HG03571 (cell line): Measurements from ENCODE around the gene ZNF697.
"Not testable (repeated sequence)": the region's sequence is repeated elsewhere in the genome, so short reads cannot be mapped to it uniquely, and the experiment has no call there.

ENCODE experiments used
- ATAC-seq: cut with Tn5 transposase; IDR thresholded peaks from one replicate; pipeline ENCODE4 v1.9.1; 2021; ENCODE audit not compliant: unreplicated experiment

The ZNF697 gene

DNA sequence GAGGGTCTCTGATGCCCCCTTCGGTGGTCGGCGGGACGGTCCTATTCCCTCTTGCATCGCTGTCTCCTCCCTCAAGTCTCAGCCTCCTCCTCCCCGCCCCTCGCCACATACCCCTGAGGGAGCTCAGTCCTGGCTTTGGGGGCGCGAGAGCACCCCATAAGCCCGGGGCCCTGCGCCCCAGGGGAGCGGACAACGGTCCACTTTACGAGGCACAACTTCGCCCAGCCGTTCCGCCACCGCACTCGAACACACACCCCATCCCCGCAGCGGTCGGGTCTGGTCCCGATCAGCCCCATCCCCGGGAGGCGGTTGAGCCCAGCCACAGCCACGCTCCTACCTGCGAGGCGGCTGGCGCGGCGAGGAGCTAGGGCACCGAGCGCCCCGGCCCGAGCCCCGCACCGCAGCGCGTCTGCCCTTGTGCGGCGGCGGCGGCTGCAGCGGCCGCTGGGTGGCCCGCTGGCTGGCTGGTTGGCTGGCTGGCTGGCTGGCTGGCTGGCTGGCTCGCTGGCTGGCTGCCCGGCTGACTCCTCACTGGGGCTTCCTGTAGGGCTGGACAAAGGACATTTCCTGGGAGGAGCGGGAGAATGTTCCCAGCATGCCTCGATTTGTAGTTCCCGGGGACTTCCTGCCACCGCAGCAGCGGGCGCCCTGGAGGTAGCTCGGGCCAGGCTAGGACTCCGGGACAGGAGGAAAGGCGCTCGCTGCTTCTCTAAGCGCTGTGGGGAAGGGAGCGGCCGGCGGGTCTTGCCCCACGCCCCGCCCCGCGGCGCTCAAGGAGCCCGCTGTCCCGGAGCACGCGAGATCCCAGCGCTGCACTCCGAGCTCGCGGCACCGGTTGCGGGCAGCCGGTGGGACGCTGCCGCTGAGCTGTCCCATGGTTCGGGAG lies at the start of gene ZNF697:
TSS of gene ZNF697 (minus strand) at position 533 of the 886 bp plus-strand sequence. CDS start 22,166 bp downstream, outside the sequence.
- ATAC-seq = peak; percentile 69

- ATAC-seq = no peak
Observed at GRCh38 chr1:119697598-119697997, 49.5 kb upstream of the ZNF697 start.

DNA sequence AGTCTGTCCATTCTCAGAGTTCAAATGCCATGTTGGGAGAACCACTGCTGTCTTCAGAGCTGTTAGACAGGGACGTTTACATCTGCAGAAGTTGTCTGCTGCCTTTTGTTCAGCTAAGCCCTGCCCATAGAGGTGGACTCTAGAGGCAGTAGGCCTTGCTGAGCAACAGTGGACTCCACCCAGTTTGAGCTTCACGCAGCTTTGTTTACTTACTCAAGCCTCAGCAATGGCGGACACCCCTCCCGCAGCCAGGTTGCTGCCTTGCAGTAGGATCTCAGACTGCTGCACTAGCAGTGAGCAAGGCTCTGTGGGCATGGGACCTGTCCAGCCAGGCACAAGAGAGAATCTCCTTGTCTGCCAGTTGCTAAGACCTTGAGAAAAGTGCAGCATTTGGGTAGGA lies 48.8 kb upstream of the ZNF697 start:
- not testable (repeated sequence) for ATAC-seq

DNA sequence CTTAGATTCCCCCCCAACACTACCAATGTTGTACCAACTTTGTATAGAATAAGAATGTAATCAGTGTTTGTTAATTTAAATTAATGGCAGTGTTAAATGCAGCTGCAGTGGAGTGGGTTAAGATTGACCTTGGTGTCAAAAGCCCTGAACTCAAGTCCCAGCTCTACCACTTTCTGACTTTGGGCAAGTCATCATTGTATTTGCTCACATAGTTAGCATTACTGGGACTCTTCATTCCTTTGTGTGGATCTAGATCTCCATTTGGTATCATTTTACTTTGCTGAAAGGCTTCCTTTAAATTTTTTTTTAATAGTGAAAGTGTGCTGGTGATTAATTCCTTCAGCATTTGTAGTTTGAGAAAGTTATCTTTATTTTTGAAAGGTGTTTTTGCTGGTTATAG lies 41.4 kb upstream of the ZNF697 start:
- no peak for ATAC-seq

GRCh38 chr1:119688810-119689209 lies 40.7 kb upstream of the ZNF697 start:
- ATAC-seq = no peak

DNA sequence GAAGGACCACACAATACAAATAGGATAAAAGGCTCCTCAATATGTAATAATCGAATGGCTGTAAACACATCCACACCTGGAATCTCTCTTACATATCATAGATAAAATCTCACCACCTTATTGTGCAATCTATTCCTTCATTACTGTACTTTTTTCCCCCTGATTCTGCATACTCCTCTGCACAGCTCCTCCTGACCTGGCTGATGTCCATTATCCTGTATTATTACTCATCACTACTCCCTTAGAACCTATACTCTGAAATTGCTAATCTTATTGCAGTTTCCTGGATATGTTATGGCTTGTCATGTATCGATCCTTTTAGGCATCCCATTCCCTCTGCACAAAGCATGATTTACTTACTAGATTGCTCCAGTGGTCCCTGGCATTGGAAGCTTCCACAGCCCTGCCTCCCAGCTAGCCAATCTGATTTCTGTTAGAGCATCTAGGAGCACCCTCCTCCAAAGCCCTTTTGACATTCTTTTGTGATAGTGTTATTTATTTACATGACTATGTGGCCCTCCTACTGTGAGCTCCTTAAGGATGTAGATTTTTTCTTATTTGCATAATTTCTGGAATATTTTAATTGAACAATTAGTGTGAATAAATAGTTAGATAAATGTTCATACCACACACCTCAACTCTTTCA lies 39.5 kb upstream of the ZNF697 start:
- no peak for ATAC-seq

DNA sequence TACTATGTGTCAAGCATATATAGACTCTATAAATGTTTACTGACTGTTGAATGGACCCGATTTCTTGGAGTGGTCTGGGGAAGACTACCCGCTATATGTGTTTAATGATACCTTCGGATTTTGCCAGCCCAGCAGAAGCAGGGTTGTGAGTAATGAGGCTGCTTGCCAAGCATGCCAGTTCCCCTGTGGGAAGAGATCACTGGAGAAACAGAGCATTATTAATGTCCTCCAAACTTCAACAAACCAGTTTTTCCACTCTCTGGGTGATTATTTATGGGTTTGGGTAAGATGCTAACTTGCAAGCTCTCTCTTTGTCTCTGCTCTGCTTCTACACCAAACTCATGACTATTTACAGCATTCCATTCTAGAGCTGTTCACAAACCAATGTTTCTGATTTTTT lies 38.6 kb upstream of the ZNF697 start:
- ATAC-seq = no peak

GRCh38 chr1:119683893-119684292 lies 35.8 kb upstream of the ZNF697 start:
- ATAC-seq = no peak

DNA sequence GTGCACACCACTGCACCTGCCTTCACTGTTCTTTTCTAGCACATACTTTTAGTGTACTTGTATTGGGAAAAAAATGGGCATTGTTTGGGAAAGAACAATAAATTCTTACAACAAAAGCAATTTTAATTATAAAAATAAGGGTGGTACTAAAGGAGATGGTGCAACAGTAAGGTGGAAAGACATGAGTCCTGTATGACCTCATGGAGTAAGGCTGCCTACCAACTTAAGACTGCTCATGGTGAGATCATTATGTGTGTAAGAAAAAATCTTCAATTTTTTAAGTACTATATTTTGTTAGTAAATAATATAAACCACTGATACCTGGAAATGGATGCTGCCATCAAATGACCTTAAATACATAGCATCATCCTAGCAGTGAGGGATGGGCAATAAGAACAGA lies 34.1 kb upstream of the ZNF697 start:
- ATAC-seq = no peak

- ATAC-seq = no peak
Observed at GRCh38 chr1:119681560-119681959, 33.5 kb upstream of the ZNF697 start.

GRCh38 chr1:119680723-119681122 lies 32.7 kb upstream of the ZNF697 start:
- ATAC-seq = no peak

DNA sequence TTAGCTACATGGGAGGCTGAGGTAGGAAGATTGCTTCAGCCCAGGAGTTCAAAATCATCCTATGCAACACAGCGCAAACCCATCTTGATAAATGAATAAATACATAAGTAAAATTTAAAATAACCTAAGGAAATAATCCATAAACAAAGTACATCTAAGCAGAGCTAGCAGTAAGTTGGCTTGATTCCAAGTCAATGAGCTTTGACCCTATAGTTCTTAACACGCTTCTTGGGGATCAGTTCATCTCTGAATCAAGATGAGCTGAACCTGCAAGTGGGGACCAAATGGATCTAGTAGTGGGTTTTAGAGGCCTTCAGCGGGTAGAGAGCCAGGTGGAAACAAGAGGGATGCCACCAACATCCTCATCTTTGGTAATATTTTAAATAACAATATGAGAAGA lies 32.1 kb upstream of the ZNF697 start:
- ATAC-seq = no peak

- no peak for ATAC-seq
Observed at GRCh38 chr1:119679223-119679622, 31.2 kb upstream of the ZNF697 start.

- ATAC-seq = no peak
Observed at GRCh38 chr1:119676571-119677206, 28.6 kb upstream of the ZNF697 start.

DNA sequence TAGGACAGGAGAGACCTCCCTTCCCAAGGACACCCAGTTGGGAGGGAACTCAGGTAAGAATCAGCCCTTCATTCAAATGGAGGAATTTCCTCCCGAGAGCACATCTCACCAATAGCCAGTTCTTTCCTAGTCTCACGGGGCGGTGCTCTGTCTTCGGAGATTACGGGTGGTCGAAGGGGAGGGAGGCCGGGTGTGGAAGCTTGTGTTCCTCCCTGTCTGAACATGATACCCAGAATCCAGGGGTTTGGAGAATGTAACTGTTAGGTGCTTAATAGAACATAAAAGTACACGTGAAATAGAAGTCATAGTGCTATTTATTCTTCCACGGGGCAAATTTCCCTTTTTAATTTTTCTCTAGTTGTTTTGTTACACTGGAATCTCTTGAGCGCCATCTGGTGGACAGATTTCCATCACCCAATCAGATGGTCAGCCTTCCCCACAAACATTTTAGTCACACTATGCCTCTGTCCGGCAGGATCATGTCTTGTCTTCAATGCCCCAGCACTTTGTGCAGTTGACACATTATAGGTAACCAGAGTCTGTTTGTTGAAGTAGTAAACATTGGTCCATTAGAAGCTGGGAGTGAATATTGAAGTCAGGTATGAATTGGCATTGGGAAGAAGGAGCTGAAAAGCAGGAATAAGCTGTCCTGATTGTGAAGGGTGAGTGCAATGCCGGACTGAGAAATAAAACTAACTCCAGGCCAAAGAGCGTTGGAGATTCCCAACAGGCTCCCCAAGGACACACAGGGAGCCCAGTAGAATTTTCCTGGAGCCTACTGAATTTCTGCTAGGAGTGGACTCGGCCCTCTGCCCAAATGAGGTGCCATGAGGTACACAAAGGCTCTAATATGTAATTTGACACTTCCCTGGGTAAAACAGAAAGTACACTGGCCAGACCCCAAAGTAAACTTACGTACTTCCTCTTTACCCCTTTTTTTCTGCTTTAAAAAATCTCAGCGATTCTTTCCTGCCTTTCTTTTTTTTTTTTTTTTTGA lies 27.6 kb upstream of the ZNF697 start:
- ATAC-seq = no peak

DNA sequence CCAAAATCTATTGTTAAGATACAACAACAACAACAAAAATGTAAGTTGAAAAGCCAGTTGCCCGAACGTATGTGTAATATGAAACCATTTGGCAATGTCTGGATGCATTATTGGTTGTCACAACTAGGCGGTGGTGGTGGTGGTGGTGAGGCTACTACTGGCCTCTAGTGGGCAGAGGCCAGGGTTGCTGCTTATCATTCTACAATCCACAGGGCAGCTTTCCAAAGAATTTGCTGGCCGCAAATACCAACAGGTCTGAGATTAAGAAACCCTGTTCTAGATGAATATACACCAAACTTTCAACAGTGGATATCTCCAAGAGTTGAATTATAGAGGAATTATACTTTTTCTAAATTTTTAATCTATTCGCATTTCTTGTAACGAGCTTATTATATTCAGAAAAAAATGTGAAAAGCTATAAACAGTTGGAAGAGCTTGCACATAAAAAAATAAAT lies 26.8 kb upstream of the ZNF697 start:
- ATAC-seq = no peak

DNA sequence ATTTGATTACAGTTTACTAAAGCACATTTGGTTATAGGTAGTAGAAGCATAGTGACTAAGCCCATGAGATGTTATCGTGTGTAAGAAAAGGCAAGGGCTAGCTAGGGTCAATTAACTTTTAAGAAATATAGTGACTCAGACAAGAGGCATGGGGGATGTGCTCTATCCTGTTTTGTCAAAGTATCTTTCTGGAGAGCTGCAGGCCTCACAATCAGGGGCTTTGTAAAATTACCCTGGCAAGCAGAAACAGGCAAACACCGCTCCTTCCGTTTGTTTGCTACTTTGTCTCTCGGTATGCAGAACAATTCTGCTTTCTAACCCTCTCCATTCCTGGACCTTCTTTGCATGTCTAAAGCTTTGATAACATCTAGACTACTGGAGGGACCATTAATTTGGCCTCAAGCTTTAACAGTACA lies 26.1 kb upstream of the ZNF697 start:
- no peak for ATAC-seq

DNA sequence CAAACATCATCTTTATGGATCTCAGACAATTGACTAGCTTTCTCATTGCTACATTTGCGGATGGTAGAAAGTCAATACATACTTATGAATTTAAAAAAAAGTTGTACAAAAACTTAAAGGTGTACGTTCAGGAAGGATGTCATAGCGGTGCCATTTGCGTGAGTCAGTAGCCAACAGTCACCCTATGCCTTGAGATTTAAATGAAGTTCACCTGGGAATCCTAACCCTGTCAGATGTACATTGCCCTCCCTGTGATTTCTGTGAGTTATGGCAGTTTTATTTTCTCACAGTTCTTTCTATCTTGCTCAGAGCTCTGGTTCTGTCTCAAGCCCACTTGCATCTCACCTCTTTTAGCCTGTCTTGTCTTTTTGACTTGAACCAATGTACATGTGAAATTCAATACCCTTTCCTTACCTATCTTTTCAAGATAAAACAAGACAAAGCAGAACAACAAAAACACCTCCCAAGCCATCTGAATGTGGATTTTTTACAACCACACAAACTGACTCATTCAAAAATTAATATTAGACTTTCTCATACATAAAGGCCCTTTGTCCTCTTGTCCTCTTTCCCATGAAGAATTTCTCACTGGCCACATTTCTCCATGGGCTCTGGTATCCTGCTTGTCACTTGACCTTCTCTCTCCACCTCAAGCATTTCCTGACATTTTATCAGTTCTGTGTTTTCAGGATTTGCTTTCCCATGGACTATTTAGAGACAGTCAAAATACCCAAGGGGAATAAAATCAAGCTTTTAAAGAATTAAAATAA lies 25.3 kb upstream of the ZNF697 start:
- no peak for ATAC-seq

- no peak for ATAC-seq
Observed at GRCh38 chr1:119670898-119671297, 22.8 kb upstream of the ZNF697 start.

DNA sequence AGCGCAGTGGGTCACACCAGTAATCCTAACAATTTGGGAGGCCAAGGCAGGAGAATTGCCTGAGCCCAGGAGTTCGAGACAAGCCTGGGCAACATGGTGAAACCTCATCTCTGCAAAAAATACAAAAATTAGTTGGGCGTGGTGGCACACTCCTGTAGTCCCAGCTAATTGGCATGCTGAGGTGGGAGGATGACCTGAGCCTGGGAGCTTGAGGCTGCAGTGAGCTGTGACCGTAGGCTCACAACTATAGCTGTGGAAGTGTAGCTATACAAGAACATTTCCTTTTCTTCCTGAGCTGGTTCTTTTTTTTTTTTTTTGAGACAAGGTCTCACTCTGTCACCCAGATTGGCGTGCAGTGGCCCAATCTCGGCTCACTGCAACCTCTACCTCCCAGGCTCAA lies 19.1 kb upstream of the ZNF697 start:
- no peak for ATAC-seq
